T-helper 2 cell treated with Interferon-gamma antibody and Interleukin-4, amounts not matched to agents 5 μg/mL and 100 μg/mL, for 36 hours (primary cell): ENCODE measurements around the gene PDLIM1.

ENCODE experiments used
- DNase-seq: peaks from one replicate; pipeline ENCODE4 v3.0.0; 2021; ENCODE audit warnings: low spot score
- H3K27ac Mint-ChIP-seq: one replicate; pipeline ENCODE4 v1.8.0; 2021; ENCODE audit warnings: mild to moderate bottlenecking, mixed read lengths
- H3K27me3 Mint-ChIP-seq: one replicate; pipeline ENCODE4 v1.8.0; 2021; ENCODE audit warnings: low read depth, mixed read lengths
- H3K36me3 Mint-ChIP-seq: one replicate; pipeline ENCODE4 v1.8.0; 2021; ENCODE audit warnings: low read depth, mixed read lengths
- H3K4me1 Mint-ChIP-seq: one replicate; pipeline ENCODE4 v1.8.0; 2021; ENCODE audit warnings: low read depth, mixed read lengths
- H3K4me3 Mint-ChIP-seq: one replicate; pipeline ENCODE4 v1.8.0; 2022; ENCODE audit warnings: mild to moderate bottlenecking, moderate library complexity, mixed read lengths
- H3K9me3 Mint-ChIP-seq: one replicate; pipeline ENCODE4 v1.8.0; 2021; ENCODE audit warnings: mixed read lengths

PDLIM1 gene

DNA sequence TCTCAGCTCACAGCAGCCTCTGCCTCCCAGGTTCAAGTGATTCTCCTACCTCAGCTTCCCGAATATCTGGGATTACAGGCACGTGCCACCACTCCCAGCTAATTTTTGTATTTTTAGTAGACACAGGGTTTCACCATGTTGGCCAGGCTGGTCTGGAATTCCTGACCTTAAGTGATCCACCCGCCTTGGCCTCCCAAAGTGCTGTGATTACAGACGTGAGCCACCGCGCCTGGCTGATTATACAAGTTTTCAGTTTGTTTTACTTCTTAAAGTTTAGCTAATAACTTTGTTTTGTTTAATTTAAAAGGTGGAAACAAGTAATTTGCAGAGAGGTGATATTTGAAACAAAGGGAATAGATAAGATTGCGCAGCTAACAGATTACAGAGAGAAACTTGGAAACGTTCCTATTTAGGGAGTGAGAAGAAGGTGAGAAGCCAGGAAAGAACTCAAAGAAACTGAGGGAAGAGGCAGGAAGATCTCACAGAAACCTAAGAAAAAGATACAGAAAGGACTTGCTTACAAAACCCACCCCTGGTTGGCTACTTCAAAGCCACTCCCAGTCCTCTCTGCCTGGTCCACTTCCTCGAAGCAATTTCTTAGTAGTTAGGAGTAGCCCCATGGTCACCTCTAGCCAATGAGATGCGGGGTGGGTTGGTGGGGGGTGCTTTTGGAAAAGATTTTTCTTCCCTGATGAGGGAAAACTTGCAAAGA lies 15.0 kb upstream of the PDLIM1 start:
- H3K27me3 Mint-ChIP-seq: peaks cover 13% of the 10 kb centered on the region

DNA sequence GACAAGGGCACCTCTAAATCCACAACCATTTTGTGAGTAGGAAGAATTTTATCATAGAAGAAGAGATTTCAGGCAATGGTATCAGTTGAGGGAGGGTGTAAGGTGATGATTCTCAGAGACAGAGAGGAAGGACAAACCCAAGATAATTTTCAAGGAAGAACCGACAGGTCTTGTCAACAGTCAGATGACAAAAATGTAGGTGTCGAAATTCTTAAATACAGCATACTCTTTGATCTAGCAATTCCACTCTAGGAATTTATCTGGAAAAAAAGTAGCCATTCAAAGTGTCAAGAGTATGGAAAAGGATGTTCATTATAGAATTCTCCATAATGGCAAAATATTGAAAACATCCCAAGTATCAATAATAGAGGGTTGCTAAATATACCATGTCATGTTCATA lies 14.2 kb upstream of the PDLIM1 start:
- Mint-ChIP-seq H3K9me3 (no peaks in the 10 kb centered on the region), H3K4me3 (no peak overlapping the region), H3K4me1 (peaks cover 12% of the 10 kb centered on the region), H3K27me3 (peaks cover 13% of the 10 kb centered on the region), H3K27ac (no peak overlapping the region), H3K36me3 (no peaks in the 10 kb centered on the region)
- no peak for DNase-seq

More for the DNA sequence above, 15.0 kb upstream of the PDLIM1 start:
- Mint-ChIP-seq H3K4me3 (no peak overlapping the region), H3K4me1 (peaks cover 18% of the 10 kb centered on the region), H3K27ac (no peak overlapping the region), H3K36me3 (no peaks in the 10 kb centered on the region), H3K9me3 (no peaks in the 10 kb centered on the region)
- no peak for DNase-seq

DNA sequence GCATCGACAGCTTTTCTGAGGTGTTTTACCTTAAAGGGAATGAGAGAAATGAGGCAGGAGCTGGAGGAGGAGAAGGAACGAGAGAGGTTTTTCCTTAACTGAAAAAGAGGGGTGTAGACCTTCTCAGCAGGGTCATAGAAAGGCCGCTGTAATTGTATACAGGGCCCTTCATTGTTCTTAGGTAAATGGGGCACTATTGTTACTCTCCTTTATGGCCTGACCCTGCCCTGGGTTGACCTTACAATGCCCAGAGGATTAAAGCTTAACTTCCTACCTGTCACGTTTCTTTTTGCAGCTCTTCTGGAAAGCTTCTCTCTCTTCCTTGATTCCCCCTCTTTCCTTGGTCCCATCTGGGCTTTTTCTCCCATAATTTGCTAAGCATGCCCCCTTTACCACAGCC lies 13.7 kb upstream of the PDLIM1 start:
- Mint-ChIP-seq H3K27me3 (peaks cover 13% of the 10 kb centered on the region), H3K4me3 (no peak overlapping the region), H3K27ac (no peak overlapping the region), H3K4me1 (peaks cover 7% of the 10 kb centered on the region), H3K36me3 (no peaks in the 10 kb centered on the region), H3K9me3 (no peaks in the 10 kb centered on the region)
- no peak for DNase-seq

DNA sequence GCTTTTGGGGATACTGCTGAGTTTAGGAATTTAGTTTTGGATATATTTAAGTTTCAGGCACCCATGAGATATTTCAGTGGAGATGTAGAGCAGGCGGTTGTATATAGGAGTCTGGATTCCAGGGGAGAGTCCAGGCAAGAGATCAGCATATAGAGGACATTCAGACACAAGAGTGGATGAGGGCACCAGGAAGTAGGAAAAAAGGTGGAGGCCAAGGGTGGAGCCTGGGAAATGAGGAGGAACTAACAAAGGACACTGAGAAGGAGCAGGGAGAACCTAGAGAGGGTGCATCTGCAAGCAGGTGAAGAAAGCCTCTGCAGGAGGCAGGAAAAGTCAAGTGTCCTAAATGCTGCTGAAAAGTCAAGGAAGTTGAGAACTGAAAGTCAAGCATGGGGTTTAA lies 13.1 kb upstream of the PDLIM1 start:
- H3K9me3 Mint-ChIP-seq: no peaks in the 10 kb centered on the region
- no peak overlapping the region for H3K4me3 Mint-ChIP-seq
- H3K27ac Mint-ChIP-seq: no peak overlapping the region
- no peaks in the 10 kb centered on the region for H3K36me3 Mint-ChIP-seq
- H3K4me1 Mint-ChIP-seq: peaks cover 6% of the 10 kb centered on the region
- no peak for DNase-seq
- peaks cover 13% of the 10 kb centered on the region for H3K27me3 Mint-ChIP-seq

DNA sequence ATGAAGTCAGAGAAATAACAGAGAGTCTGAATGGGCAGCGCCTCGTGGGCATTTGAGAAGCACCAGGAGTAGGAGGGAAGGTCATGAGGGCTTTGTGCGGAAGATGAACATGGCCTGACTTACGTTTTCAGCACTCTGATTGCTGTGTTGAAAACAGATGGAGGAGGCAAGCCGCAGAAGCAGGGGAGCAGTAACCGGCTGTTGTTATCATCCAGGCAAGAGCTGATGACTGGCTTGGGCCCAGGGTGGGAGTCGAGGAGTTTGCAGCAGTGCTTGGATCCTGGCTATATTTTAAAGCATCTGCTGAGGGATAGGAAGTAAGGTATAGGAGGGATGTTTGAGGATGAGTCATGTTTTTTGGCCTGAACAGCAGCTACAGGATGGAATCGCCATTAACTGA lies 12.7 kb upstream of the PDLIM1 start:
- Mint-ChIP-seq H3K27me3 (peaks cover 13% of the 10 kb centered on the region), H3K27ac (no peak overlapping the region), H3K9me3 (no peaks in the 10 kb centered on the region), H3K4me3 (no peak overlapping the region), H3K4me1 (peaks cover 2% of the 10 kb centered on the region), H3K36me3 (no peaks in the 10 kb centered on the region)
- DNase-seq: no peak

DNA sequence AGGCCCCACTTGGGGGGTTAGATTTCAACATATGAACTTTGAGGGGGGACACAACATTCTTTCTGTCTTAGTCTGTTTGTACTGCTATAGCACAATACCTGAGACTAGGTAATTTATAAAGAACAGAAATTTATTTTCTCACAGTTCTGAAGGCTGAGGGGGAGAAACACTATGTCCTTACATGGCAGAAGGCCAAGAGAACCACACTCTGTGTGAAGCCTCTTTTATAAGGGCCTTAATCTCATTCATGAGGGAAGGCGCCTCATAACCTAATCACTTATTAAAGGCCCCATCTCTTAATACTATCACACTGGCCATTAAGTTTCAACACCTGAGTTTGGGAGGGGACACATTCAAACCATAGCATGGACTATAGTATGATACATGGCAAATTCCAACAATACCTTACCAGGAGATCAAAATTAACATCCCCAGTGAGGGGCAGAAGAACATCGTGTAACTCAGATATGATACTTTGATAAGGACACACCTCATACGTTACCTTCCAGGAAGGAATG lies 9.3 kb upstream of the PDLIM1 start:
- H3K4me1 Mint-ChIP-seq: peaks cover 12% of the 10 kb centered on the region
- peaks cover 3% of the 10 kb centered on the region for H3K27me3 Mint-ChIP-seq
- DNase-seq: no peak

DNA sequence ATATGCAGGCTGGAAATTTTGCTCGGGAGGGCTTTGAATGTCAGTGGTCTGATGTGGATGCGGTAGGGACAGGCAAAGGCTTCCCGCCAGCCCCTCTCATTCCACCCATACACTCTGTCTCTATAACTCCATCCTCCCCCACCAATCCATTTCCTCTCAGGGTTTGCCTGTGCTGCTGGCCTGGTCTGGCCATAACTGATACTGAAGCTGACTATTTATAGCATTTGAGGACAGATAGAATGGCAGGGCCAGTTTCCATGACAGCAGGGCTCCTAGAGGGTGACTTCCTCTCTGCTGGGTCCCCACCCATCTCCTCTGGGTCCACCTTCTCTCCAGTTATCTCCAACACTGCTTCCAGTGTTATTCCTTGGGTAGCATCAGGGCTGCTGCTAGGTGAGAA lies 6.6 kb upstream of the PDLIM1 start:
- H3K4me3 Mint-ChIP-seq: no peak overlapping the region
- no peak overlapping the region for H3K27ac Mint-ChIP-seq

More for the DNA sequence above, 9.3 kb upstream of the PDLIM1 start:
- Mint-ChIP-seq H3K27ac (no peak overlapping the region), H3K4me3 (no peak overlapping the region), H3K9me3 (no peaks in the 10 kb centered on the region), H3K36me3 (no peaks in the 10 kb centered on the region)

DNA sequence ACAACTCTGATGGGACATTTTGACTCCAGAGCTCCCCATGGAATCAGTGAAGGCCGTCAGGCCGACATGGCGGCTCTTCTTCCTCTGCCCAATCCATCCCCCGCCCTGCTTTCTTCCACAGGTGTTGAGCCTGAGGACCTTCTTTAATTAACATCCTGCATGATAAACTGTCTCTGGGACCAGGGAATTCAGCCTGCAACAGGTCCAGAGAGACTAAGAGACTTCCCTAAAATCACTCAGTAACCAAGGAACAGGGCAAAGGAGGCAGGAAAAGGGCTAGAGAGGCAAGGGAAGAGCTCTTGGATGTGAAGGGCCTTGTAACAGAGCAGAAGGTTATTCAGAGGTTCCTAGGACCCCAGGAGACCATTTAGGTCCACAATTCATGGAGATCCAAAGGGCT lies 6.0 kb upstream of the PDLIM1 start:
- Mint-ChIP-seq H3K9me3 (no peaks in the 10 kb centered on the region), H3K27ac (no peak overlapping the region), H3K36me3 (no peaks in the 10 kb centered on the region), H3K4me3 (no peak overlapping the region), H3K27me3 (peaks cover 7% of the 10 kb centered on the region), H3K4me1 (peaks cover 35% of the 10 kb centered on the region)
- no peak for DNase-seq

More for the DNA sequence above, 6.6 kb upstream of the PDLIM1 start:
- Mint-ChIP-seq H3K4me1 (peaks cover 31% of the 10 kb centered on the region), H3K9me3 (no peaks in the 10 kb centered on the region), H3K27me3 (peaks cover 6% of the 10 kb centered on the region), H3K36me3 (no peaks in the 10 kb centered on the region)
- no peak for DNase-seq

DNA sequence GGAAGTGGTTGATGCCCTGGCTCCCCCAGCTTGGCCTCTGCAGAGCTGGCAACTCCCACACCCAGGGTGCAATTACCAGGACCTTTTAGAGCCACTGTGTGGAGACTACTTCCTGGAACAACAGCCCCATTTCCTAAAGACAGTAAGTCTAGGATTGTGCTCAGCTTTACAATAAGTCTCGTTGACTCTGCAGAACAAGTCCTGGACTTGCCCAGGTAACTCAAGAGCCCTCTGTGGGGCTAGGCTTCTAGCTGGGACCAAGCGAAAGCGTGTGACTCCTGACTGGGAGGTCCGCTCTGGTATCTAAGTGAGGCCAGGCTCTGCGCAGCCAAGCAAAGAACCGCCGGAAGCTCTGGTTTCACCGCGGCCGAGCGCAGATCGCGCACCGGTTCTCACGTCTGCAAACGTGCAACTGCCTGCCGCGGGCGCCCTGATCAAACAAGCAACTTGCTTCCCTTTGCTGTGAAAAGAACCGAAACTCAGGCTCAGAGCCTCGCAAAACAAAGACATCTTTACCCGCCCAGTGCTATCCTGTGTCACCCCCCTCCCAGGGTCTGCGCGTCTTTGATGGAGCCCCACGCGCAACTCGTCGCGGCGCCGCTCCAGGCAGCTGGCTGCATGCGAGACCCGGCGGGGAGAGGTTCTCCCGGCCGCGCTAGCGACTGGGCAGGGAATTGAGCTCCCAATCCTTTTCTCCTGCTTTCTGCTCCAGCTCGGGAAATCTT lies 4.4 kb upstream of the PDLIM1 start:
- H3K4me1 Mint-ChIP-seq: peaks cover 41% of the 10 kb centered on the region
- H3K36me3 Mint-ChIP-seq: no peaks in the 10 kb centered on the region
- peak; percentile 55 for DNase-seq
- peak overlapping the region; percentile 69 for H3K4me3 Mint-ChIP-seq
- H3K9me3 Mint-ChIP-seq: no peaks in the 10 kb centered on the region
- peak overlapping the region; percentile 85 for H3K27ac Mint-ChIP-seq
- H3K27me3 Mint-ChIP-seq: peaks cover 12% of the 10 kb centered on the region

DNA sequence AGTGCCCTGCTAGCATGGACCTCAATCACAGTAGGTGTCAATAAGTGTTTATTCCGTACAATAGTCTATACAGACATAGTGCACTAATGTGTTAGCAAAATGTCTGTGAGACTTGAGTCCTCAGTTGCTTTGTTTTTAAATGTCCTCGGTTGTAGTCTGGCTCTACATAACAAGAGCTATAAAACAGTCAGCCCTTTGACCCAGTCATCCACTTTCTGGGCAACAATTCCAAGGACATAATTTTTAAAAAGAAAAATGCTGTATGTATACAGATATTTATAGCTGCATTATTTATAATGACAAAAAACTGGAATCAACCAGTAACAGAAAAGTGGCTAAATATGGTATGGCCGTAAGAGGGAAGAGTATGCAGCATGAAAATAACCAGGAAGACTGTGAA lies 2.8 kb upstream of the PDLIM1 start:
- H3K27ac Mint-ChIP-seq: peak overlapping the region; percentile 13
- no peak overlapping the region for H3K4me3 Mint-ChIP-seq
- H3K36me3 Mint-ChIP-seq: no peaks in the 10 kb centered on the region
- no peaks in the 10 kb centered on the region for H3K9me3 Mint-ChIP-seq
- DNase-seq: no peak
- H3K4me1 Mint-ChIP-seq: peaks cover 45% of the 10 kb centered on the region
- peaks cover 25% of the 10 kb centered on the region for H3K27me3 Mint-ChIP-seq

DNA sequence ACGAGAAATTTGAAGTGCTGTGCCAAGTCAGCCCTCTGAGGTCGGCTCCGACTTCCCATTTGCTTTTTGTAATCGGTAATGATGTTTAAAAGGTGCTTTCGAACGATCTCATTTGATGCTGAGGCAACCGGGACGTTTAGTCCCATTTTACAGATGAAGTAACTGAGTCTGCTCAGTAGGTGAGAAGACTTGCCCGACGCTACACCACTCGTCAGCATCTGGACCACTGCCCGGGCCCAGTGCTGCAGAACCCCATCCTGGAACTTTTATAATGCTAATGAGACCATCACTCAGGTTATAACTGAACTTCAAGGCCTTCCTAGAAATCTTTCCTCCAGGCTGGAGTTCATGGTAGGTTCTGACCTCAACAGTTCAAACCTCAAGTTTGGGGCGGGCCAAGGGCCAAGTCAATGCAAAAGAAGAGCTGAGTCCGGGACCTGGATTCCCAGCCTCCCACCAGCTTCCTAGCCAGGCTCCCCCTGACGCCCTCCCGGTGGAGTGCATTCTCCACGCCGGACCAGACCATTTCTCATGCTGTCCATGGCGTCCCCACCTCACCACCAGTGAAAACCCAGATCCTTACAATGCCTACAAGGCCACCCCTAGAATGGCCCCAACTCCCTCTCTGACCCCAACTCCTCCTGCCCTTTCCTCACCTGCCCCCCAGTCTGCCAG lies 699 bp upstream of the PDLIM1 start:
- DNase-seq: no peak
- Mint-ChIP-seq H3K27me3 (peaks cover 43% of the 10 kb centered on the region), H3K4me3 (peak overlapping the region; percentile 82), H3K9me3 (no peaks in the 10 kb centered on the region), H3K4me1 (peaks cover 46% of the 10 kb centered on the region), H3K36me3 (no peaks in the 10 kb centered on the region), H3K27ac (peak overlapping the region; percentile 62)

DNA sequence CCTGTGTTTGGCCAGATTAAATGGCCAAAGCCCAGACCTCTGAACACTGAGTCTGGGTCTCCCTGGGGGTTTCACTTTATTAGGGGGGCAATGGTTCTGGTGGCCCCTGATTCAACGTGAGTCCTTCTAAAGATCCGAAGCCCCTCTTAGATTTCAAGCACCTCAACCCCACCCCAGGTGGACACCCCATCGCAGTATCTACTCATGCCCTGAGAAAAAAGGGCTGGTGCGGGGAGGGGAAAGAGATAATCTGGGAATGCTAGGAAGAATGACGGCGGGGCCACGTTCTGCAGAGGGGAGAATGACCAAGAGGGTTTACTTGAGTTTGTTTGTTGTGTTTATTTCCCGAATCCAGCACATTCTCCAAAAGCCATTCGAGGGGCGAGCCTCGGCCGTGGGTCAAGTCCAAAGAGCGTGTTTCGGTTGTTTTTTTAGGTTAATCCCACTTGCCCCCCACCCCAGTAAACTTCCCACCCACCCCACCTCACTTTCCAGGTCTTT lies 832 bp downstream of the PDLIM1 start:
- DNase-seq: no peak
- peak overlapping the region; percentile 58 for H3K27ac Mint-ChIP-seq
- no peaks in the 10 kb centered on the region for H3K36me3 Mint-ChIP-seq
- peaks cover 38% of the 10 kb centered on the region for H3K4me1 Mint-ChIP-seq
- H3K4me3 Mint-ChIP-seq: peak overlapping the region; percentile 79
- H3K9me3 Mint-ChIP-seq: no peaks in the 10 kb centered on the region
- H3K27me3 Mint-ChIP-seq: peaks cover 47% of the 10 kb centered on the region

DNA sequence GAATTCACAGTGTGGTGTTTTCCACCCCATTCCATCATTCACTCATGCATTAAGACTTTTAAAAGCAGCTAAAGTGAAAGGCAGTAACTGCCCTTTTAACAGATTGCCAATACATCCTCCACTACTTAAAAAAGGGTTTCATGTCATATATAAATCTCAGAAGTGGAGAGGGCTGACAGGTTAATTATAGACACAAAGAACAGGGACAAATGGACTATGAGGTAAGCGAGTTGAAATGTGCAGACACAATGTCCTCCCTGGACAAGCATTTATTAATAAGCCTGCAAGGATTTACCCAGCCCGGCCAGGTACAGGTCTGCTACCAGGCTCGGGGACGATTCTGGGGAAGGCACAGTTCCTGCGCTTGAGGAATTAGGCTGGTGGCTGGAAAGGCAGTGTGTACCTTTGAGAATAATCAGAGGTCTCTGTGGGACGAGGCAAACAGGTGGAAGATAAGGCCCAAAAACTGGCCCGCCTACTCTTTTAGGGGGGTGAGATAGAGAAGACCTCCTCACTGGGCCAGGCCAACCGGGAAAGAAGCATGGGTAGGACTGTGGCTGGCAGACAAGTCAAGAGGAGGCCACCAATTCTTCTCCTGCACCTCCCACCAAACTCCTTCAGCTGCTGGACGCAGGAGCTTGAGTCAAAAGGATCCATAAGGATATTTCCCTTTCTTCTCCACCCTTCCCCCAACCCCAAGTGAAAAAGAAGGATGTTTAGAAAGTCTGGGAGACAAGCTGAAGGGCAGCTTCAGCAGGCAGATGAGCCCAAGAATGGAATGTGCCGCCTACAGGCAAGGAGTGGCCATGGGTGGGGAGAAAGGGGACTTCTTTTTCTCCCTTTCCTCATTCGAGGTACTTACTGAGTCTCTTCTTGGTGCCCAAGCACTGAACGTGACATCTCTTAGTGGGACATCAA lies 1.5 kb downstream of the PDLIM1 start:
- H3K36me3 Mint-ChIP-seq: no peaks in the 10 kb centered on the region
- DNase-seq: no peak
- peaks cover 33% of the 10 kb centered on the region for H3K4me1 Mint-ChIP-seq
- H3K27me3 Mint-ChIP-seq: peaks cover 47% of the 10 kb centered on the region
- H3K9me3 Mint-ChIP-seq: no peaks in the 10 kb centered on the region
- peak overlapping the region; percentile 79 for H3K4me3 Mint-ChIP-seq
- H3K27ac Mint-ChIP-seq: no peak overlapping the region
